ENCODE measurements around the gene GCG. TPM values are rescaled to one million over a fixed set of nuclear protein-coding genes. Genes with fewer than 3 reads are reported as not detected.

Gene GCG
- total RNA-seq, 4 donors from 2014 or later, result 17.6 to 26.8 TPM; not detected in 2

GRCh38 chr2:162153608-162154224, 1.7 kb upstream of the GCG start:
- Histone ChIP-seq H3K4me3 (no peak overlapping the region), H3K27me3 (peaks cover 24% of the 10 kb centered on the region), H3K27ac (no peak overlapping the region), H3K4me1 (no peaks in the 10 kb centered on the region), H3K9me3 (no peaks in the 10 kb centered on the region), H3K36me3 (no peaks in the 10 kb centered on the region)
- WGBS, 2 donors (ENCODE audit: low coverage in 1 of 2), result 6 to 13% methylated on average over 5 of the region's 5 CpGs
- intact Hi-C loops (cut with DNase I; ENCODE audit: low total_unique reads) (no loop called here), in situ Hi-C loops (cut with MboI; ENCODE audit: low pct_ligation_motif_present in 1 of 4, low pct_unique_long_range_greater_than_20kb in 1 of 4, low sequenced_read_pairs in 3 of 4) (loop anchor here in 3 of 4 donors (5.0 kb wide), 1 partner anchor 144 kb away; no protein-coding TSS in a partner anchor)
- peak; percentile 44 to 63 (median 55) for TF ChIP-seq CTCF (IDR thresholded peaks at IDR 0.05)
- no peak for TF ChIP-seq POLR2AphosphoS5 (IDR thresholded peaks at IDR 0.05)
- DNase-seq, result peak; percentile 64

GRCh38 chr2:162149940-162150339, 2.1 kb downstream of the GCG start:
- Histone ChIP-seq H3K27ac (no peak overlapping the region), H3K4me1 (no peaks in the 10 kb centered on the region), H3K36me3 (no peaks in the 10 kb centered on the region), H3K9me3 (no peaks in the 10 kb centered on the region), H3K27me3 (peaks cover 27% of the 10 kb centered on the region), H3K4me3 (no peak overlapping the region)
- intact Hi-C loops (cut with DNase I; ENCODE audit: low total_unique reads) (no loop called here), in situ Hi-C loops (cut with MboI; ENCODE audit: low pct_ligation_motif_present in 1 of 4, low pct_unique_long_range_greater_than_20kb in 1 of 4, low sequenced_read_pairs in 3 of 4) (loop anchor here in 3 of 4 donors (5.0 to 25.0 kb wide), 2 partner anchors 147 to 563 kb away; no protein-coding TSS in a partner anchor)
- WGBS, 2 donors (ENCODE audit: low coverage in 1 of 2), result 86% methylated on average over 8 of the region's 8 CpGs; no CpG with 5 or more reads in 1 of the 2 donors
- TF ChIP-seq POLR2A (IDR thresholded peaks at IDR 0.05) (no peak), EP300 (IDR thresholded peaks at IDR 0.05; ENCODE audit: low read depth) (no peak), POLR2AphosphoS5 (IDR thresholded peaks at IDR 0.05) (no peak)
- DNase-seq, result no peak

GRCh38 chr2:162149466-162149865, 2.6 kb downstream of the GCG start:
- in situ Hi-C loops (cut with MboI; ENCODE audit: low pct_ligation_motif_present in 1 of 4, low pct_unique_long_range_greater_than_20kb in 1 of 4, low sequenced_read_pairs in 3 of 4), result loop anchor here in 1 of 4 donors (25.0 kb wide), 1 partner anchor 562 kb away; no protein-coding TSS in a partner anchor
- TF ChIP-seq CTCF (IDR thresholded peaks at IDR 0.05), result no peak
- no peak for TF ChIP-seq POLR2AphosphoS5 (IDR thresholded peaks at IDR 0.05)
- TF ChIP-seq POLR2A (IDR thresholded peaks at IDR 0.05), result no peak
- no peak for TF ChIP-seq EP300 (IDR thresholded peaks at IDR 0.05; ENCODE audit: low read depth)
- DNase-seq, result no peak
- intact Hi-C loops (cut with DNase I; ENCODE audit: low total_unique reads), result no loop called here
- 78 to 83% methylated on average over 2 of the region's 2 CpGs for WGBS, 2 donors (ENCODE audit: low coverage in 1 of 2)
- H3K27ac ChIP-seq, result no peak overlapping the region
- no peaks in the 10 kb centered on the region for H3K9me3 ChIP-seq
- H3K4me3 ChIP-seq, result no peak overlapping the region
- H3K27me3 ChIP-seq, result peaks cover 30% of the 10 kb centered on the region
- no peaks in the 10 kb centered on the region for H3K4me1 ChIP-seq
- no peaks in the 10 kb centered on the region for H3K36me3 ChIP-seq

GRCh38 chr2:162148956-162149355, 3.1 kb downstream of the GCG start:
- Histone ChIP-seq H3K27me3 (peaks cover 30% of the 10 kb centered on the region), H3K27ac (no peak overlapping the region), H3K4me3 (no peak overlapping the region), H3K36me3 (no peaks in the 10 kb centered on the region), H3K4me1 (no peaks in the 10 kb centered on the region), H3K9me3 (no peaks in the 10 kb centered on the region)
- TF ChIP-seq POLR2A (IDR thresholded peaks at IDR 0.05) (no peak), EP300 (IDR thresholded peaks at IDR 0.05; ENCODE audit: low read depth) (no peak), CTCF (IDR thresholded peaks at IDR 0.05) (no peak), POLR2AphosphoS5 (IDR thresholded peaks at IDR 0.05) (no peak)
- in situ Hi-C loops (cut with MboI; ENCODE audit: low pct_ligation_motif_present in 1 of 4, low pct_unique_long_range_greater_than_20kb in 1 of 4, low sequenced_read_pairs in 3 of 4) (loop anchor here in 1 of 4 donors (25.0 kb wide), 1 partner anchor 562 kb away; no protein-coding TSS in a partner anchor), intact Hi-C loops (cut with DNase I; ENCODE audit: low total_unique reads) (no loop called here)
- no peak for DNase-seq
- 50 to 52% methylated on average over 3 of the region's 3 CpGs for WGBS, 2 donors (ENCODE audit: low coverage in 1 of 2)

All from transverse colon (tissue), 4 donors.